Measurements from ENCODE around the gene KIAA1217.

The KIAA1217 gene

GRCh38 chr10:24255115-24255880 lies 46.4 kb downstream of the KIAA1217 start:
- no peak for FAIRE-seq
- DNase-seq (ENCODE audit: insufficient read length, low spot score), result no peak
- no peak for TF ChIP-seq CTCF (IDR thresholded peaks at IDR 0.05; ENCODE audit: insufficient read depth, missing control alignments)

DNA sequence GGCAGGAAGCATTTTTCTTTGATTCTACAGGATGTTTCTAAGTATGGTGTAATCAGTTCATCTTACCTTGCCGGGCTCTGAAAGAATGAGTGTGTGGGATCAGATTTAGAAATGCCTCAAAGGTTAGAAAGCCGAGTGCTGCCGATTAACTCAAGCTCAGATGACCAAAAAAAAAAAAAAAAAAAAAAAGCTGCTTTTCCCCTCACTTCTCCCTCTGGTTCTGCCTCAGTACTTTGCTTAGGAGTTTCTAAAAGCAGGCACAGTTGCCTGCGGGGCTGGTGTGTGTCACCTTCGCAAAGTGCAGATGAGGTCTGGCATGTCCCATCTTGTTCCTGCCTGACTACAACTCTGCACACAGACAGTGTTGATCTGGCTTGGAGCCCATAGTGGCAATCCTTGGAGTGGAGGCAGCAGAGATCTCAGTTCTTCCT lies 47.0 kb downstream of the KIAA1217 start:
- DNase-seq (ENCODE audit: insufficient read length, low spot score) (no peak), FAIRE-seq (no peak)
- TF ChIP-seq CTCF (IDR thresholded peaks at IDR 0.05; ENCODE audit: insufficient read depth, missing control alignments), result no peak

DNA sequence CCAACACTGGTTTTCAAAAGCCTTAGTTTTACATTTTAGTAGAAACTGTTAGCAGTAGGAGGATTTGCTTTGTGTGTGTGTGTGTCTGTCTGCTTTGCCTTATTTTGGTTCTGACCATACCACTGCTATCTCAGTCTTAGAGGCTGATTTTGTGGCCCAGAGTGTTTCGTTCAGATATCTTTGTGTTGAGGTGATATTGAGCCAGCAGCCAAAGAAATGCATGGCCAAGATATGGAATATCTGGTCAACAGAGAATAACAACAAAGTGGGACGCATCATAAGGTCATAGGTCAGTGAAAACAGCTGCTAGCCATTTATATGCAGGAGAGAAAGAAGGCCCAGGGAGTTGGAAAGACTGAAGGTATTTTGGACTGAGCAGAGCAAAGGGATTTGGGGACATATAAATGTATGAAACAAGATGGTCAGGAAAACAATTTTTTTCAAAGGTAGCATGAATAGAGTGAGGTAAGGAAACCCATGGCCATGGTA lies 47.7 kb downstream of the KIAA1217 start:
- TF ChIP-seq CTCF (IDR thresholded peaks at IDR 0.05; ENCODE audit: insufficient read depth, missing control alignments), result no peak
- no peak for FAIRE-seq
- DNase-seq (ENCODE audit: insufficient read length, low spot score), result no peak

DNA sequence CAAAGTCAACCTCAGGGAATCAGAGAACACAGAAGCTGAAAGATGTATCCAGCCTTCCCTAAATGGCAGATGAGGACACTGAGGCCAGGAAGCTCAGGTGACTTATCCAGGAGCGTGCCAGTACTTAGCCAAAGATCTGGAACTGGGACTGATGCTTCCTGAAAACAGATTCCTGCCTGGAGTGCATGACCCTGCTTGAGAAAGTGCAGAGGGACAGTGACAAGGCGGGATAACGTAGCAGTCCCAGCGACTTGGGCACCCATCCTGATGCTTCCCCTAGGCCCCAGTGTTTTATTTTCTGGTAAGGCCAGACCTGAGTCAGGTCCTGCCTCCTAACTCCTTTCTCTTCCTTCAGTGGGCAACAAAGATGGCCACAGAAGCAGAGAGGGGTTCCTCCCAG lies 48.6 kb downstream of the KIAA1217 start:
- FAIRE-seq (no peak), DNase-seq (ENCODE audit: insufficient read length, low spot score) (no peak)
- TF ChIP-seq CTCF (IDR thresholded peaks at IDR 0.05; ENCODE audit: insufficient read depth, missing control alignments), result no peak

DNA sequence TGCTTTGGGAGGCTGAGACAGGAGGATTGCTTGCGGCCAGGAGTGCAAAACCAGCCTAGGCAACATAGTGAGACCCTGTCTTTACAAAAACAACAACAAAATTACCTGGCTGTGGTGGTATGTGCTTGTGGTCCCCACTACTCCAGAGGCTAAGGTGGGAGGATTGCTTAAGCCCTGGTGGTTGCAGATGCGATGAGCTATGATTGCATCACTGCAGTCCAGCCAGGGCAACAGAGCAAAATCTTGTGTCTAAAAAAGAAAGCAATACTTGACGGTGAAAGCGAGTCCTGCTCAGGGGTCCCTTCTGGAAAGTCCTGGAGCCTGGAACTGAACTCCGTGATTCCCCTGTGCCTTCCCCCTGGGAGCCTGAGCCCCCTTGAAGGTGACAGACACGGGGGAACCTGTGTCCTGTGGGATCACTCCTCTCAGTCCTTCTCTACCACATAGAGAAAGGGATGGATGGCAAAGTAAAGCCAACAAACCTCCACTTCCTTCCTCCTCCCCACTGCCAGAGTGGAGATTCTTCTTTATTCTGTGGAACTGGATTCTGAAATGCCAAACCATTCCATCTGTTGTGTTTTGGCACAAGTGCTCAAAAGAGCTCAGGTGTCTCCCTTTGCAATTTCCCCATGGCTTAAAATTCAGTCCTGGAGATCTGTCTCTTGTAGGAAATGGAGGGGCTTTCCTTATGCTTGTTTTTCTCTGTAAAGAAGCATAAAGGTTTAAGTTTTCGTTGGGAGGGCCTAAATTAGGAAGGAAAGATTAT lies 50.6 kb downstream of the KIAA1217 start:
- no peak for TF ChIP-seq CTCF (IDR thresholded peaks at IDR 0.05; ENCODE audit: insufficient read depth, missing control alignments)
- DNase-seq (ENCODE audit: insufficient read length, low spot score), result no peak
- no peak for FAIRE-seq

- TF ChIP-seq CTCF (IDR thresholded peaks at IDR 0.05; ENCODE audit: insufficient read depth, missing control alignments), result no peak
- DNase-seq (ENCODE audit: insufficient read length, low spot score) (no peak), FAIRE-seq (no peak)
Observed at GRCh38 chr10:24261627-24262026, 52.7 kb downstream of the KIAA1217 start.
